PFSK-1 (cell line): ENCODE measurements around the gene TBXA2R.

Source experiments
- FOXP2 ChIP-seq: optimal IDR thresholded peaks from 2 replicates; pipeline ENCODE3; 2011; ENCODE audit warnings: borderline replicate concordance, control low read depth, inconsistent platforms; ENCODE audit not compliant: insufficient read depth; ENCODE audit errors: extremely low read length, extremely low read depth
- POLR2AphosphoS5 ChIP-seq: IDR thresholded peaks from 2 replicates; pipeline ENCODE4 v1.6.1; 2012; ENCODE audit warnings: low read depth, mild to moderate bottlenecking, control low read depth, low read length, moderate library complexity
- REST ChIP-seq, 2 experiments: IDR thresholded peaks; 2 replicates each; pipeline versions ENCODE4 v1.6.1 to v1.8.0; 2011 to 2012; ENCODE audit warnings: low read depth in 2 of 2, low read length in 2 of 2, control low read depth in 1 of 2, inconsistent platforms in 1 of 2, mild to moderate bottlenecking in 1 of 2, moderate library complexity in 1 of 2; ENCODE audit not compliant: insufficient read depth in 1 of 2
- SIN3A ChIP-seq: IDR thresholded peaks from 2 replicates; pipeline ENCODE4 v1.6.1; 2012; ENCODE audit warnings: mild to moderate bottlenecking, low read length, moderate library complexity, borderline replicate concordance; ENCODE audit not compliant: insufficient read depth
- TAF1 ChIP-seq: IDR thresholded peaks from 2 replicates; pipeline ENCODE4 v1.6.1; 2012; ENCODE audit warnings: low read length, control low read depth, borderline replicate concordance; ENCODE audit not compliant: insufficient read depth

Gene TBXA2R

DNA sequence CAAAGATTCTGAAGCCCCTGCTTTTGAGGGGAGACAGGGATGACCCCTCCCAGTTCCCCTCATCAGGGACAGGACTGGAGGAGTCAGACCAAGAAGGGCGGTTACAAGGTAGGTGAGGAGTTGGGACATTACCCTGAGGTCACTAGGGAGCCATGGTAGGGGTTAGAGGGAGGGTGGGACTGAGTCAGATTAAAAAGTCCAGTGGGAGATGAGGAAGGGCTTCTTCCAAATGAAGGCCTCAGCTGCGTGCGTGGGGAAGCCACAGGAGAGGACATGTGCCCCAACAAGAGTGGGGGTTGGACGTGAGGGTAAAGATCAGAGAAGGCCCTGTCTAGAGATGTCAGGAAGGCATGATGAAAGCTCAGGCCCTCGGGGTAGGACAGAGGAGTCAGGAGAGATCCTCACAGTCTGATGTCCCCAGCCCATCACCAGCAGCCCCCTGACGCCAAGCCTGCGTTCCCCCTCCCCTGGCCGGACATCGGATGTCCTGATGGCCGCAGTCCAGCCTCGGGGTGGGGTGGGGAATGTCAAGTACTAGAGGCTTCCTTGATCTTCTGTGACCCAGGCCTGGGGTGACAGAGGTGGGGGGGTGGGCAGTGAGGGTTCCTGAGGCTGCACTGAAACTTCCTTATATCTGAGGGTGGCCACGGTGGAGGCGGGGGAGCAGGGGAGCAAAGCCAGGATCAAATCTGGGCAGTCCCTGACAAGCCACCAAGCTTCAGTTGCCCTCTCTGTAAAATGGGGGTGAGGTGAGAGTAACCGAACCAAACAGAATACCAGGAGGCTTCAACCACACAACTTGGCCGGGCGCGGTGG lies 42.8 kb downstream of the TBXA2R start:
- TF ChIP-seq REST (IDR thresholded peaks at IDR 0.05; ENCODE audit: insufficient read depth in 1 of 2, low read depth in 2 of 2, low read length in 2 of 2), result no peak

- TF ChIP-seq FOXP2 (peak; percentile 83), POLR2AphosphoS5 (peak; percentile 75), SIN3A (no peak), TAF1 (peak; percentile 77), REST (IDR thresholded peaks at IDR 0.05; ENCODE audit: insufficient read depth in 1 of 2, low read depth in 2 of 2, low read length in 2 of 2) (no peak)
Observed at GRCh38 chr19:3557461-3558248, 49.0 kb downstream of the TBXA2R start, which contains the start of gene MFSD12. TSS of gene MFSD12 (minus strand) at chr19:3557586. CDS start at chr19:3557403, 183 bp downstream.

DNA sequence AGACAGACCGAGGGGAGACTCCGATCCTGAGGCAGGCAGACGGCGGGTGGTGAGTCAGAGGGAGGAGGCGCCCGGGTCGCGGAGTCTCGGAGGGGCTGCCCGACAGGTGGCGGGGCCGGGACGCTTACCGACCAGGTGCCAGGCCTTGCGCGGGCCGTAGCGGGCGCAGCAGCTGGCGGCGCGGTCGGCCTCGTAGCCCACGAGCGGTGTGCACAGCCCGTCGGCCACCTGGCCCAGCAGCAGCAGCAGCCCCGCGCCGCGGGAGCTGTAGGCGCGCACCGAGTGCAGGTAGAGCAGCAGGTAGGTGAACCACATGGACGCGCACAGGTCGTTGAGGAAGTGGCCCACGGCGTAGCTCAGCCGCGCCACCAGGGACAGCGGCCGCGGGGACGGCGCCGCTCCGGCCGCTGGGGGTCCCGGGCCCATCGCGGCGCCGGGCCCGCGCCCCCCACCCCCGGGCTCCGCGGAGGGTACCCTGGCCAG lies 49.7 kb downstream of the TBXA2R start:
- TF ChIP-seq TAF1 (no peak), FOXP2 (no peak), SIN3A (no peak), REST (IDR thresholded peaks at IDR 0.05; ENCODE audit: insufficient read depth in 1 of 2, low read depth in 2 of 2, low read length in 2 of 2) (peak; percentile 58 to 80; a peak in 3 of 4 replicates), POLR2AphosphoS5 (no peak)

DNA sequence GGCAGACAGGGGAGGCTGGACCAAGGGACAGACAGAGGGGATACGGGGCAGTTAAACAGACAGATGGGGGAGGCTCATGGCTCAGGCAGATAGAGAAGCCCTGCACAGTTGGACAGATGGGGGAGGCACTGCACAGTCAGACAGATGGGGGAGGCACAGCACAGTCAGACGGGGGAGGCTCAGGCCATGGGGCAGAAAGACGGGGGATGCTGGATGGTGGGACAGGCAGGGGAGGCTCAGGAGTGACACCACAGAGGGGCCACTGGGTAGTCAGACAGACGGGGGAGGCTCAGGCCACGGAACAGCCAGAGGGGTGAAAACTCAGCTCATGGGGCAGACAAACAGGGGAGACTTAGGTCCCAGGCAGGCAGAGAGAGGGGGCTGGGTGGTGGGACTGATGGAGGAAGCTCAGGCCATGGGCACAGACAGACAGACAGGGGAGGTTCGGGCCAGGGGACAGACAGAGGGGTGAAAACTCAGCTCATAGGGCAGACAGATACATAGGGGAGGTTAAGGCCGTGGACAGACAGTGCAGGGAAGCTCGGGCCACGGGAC lies 50.2 kb downstream of the TBXA2R start:
- TF ChIP-seq POLR2AphosphoS5 (no peak), SIN3A (no peak), REST (IDR thresholded peaks at IDR 0.05; ENCODE audit: insufficient read depth in 1 of 2, low read depth in 2 of 2, low read length in 2 of 2) (no peak), FOXP2 (no peak), TAF1 (no peak)
